GM21528 (cell line): Measurements from ENCODE around the gene SLC13A4.
"Not testable (repeated sequence)": the region's sequence is repeated elsewhere in the genome, so short reads cannot be mapped to it uniquely, and the experiment has no call there.

ENCODE experiments used
- ATAC-seq: cut with Tn5 transposase; IDR thresholded peaks from one replicate; pipeline ENCODE4 v1.9.1; 2021; ENCODE audit warnings: mild to moderate bottlenecking, moderate library complexity; ENCODE audit not compliant: unreplicated experiment, low FRiP score

The SLC13A4 gene, protein sequence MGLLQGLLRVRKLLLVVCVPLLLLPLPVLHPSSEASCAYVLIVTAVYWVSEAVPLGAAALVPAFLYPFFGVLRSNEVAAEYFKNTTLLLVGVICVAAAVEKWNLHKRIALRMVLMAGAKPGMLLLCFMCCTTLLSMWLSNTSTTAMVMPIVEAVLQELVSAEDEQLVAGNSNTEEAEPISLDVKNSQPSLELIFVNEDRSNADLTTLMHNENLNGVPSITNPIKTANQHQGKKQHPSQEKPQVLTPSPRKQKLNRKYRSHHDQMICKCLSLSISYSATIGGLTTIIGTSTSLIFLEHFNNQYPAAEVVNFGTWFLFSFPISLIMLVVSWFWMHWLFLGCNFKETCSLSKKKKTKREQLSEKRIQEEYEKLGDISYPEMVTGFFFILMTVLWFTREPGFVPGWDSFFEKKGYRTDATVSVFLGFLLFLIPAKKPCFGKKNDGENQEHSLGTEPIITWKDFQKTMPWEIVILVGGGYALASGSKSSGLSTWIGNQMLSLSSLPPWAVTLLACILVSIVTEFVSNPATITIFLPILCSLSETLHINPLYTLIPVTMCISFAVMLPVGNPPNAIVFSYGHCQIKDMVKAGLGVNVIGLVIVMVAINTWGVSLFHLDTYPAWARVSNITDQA

DNA sequence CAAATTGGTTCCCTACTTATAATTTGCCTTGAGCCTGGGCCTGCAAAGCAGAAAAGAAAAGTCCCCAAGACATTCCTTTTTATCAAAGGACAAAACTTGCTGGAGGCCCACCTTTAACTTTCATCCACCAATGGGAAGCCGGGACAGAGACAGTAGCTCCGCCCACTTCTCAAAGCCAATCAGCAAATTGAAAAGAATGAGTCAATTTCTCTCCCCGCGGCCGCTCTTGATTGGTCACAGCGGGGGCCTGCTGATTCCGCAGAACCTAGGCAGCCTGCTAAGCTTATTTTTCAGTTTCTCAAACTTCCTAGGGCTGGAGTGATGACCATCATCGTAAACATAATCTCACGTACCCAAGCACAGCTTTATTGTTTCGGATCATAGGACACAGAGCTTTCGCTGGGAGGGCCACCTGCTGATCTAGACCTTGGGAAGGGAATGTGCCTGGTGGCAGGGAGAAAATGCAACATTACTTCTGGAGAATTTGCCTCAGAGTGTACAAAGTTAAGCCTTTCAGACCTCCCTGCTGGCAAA lies at the start of gene SLC13A4:
Gene SLC13A4 (minus strand): TSS at position 51 of the 534 bp plus-strand sequence. CDS start 690 bp downstream, outside the sequence.
- no peak for ATAC-seq

DNA sequence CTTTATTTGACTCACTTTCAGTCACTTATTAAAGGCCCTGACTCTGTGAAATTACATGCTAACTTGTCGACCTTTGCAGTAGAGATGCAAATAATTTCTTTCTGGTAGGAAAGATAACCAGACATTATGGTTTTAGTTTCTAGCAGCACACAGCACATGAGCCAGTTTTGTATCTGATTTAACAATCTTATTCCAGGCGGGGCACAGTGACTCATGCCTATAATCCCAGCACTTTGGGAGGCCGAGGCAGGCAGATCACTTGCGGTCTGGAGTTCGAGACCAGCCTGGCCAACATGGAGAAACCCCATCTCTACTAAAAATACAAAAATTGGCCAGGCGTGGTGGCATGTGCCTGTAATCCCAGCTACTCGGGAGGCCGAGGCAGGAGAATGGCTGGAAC lies 47.9 kb upstream of the SLC13A4 start:
- ATAC-seq: not testable (repeated sequence)

DNA sequence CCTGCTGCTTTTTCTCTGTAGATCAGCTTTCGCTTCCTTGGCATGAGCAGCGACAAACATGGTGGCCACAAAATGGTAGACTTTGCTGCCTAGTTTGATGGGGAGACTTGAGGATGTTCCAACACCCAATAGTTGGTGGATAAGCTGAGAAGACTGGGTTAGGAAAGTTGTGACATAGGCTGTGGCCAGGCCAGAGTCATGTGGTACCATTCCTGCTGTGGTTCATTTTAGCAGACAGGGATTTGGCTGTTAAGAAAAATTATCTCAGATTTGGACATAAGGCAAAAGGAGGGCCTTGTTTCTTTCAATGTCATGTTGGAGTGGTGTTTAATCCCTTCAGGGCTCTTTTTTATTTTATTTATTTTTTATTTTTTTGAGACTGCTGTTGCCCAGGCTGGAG lies 47.2 kb upstream of the SLC13A4 start:
- ATAC-seq: no peak

DNA sequence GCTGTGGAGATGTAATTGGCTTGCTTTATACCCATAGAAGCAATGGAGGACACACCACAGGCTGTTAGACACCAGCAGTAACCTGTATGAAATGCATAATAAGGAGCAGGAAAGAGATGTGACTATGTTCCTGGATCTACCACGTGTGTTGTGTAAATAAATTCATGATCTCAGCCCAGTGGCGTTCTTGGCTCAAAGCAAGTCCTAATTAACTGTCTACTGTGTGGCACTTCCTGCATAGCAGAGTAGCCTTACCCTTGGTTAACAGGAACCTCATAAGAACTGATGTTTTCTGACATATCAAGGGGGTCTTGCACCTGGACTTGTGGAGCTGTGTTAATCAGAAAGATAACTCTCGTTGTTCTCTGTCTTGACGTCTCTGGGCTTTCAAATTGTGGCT lies 46.3 kb upstream of the SLC13A4 start:
- ATAC-seq: no peak

DNA sequence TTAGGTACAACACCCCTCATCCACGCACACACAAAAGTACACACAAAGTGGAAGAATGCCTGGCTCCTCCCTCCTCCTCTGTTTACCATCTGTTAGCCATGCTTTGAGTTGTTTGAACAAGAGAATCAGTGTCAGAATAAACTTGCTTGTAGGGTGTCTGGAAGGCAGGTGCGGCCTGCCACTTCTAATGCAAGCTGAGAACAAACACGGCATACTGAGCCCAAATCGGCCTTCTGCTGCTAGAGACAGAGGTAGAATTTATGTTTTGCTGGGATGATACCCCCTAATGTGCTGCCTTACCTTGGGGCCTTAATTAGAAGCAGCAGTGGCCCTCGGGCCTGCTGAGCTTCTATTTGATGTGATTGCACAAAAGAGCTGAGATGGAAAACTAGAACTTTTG lies 45.5 kb upstream of the SLC13A4 start:
- ATAC-seq: no peak

DNA sequence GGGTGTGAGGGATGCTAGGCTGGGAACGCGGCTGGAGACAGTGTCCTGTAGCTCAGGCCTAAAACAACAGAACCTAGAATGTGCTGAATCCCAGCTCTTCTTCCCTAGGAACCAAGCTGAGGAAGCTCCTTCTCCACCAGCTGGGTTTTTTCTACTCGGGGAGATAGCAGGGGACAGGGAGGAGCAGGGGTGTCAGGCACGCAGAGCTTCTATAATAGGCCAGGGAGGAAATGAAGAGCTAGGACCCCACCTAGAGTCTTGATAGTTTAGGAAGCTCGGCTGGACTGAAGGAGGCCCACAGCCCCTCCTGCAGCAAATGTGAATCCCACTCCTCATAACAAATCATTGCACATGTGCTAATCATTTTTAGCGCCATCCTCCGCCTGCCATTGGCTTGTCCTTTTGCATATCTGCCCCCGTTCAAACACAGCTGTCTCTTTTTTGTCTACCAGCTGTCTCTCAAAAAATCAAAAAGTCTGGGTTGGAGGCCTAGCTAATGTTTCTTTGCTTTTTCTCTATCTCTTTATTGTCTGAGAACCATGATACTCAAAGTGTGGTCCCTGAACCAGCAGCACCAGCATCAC lies 44.7 kb upstream of the SLC13A4 start:
- no peak for ATAC-seq

DNA sequence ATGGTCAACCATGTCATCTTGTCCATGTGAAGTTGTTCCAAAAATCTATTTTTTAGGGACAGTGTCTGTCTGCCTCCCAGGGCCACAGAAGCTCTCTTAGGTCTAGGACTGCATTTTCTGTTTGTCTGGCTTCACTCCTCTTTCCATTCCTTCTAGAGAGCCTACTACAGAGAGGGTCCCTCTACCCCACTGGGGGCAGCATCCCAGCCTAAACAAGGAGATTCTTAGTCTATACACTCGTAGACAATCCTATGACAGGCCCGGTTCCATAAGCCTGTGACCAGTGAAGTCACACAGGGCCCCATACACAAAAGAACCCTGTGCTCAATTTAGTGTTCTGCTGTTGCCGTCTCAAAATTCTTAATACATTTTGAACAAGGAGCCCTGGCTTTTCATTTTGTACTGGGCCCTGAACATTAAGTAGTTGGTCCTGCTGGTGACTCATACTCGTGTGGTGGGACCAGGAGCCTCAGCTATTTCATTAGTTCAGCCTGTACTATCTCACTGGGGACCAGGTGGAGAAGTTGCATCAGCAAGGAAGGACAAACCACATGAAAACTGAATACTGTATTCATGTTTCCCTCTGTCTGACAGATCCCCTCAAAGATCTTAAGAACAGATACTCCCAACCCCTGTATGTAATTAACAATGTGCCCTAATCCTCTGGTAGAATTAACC lies 44.1 kb upstream of the SLC13A4 start:
- no peak for ATAC-seq

DNA sequence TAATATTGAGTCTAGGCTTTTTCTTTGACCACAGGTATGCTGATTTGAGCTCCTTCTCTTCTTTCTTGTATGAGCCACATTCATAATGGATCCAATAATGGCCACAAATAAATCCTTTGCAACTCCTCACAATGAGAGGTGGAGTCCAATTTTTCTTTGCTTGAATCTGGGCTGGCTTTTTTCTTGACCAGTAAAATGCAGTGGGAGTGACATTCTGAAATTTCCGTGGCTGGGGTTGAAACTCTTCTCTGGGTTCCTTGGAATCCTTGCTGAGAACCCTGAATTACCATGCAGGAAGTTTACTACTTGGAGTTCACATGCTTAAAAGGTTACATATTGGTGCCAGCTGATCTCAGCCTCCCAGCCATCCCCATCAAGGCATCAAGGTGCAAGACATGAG lies 43.1 kb upstream of the SLC13A4 start:
- ATAC-seq: no peak

DNA sequence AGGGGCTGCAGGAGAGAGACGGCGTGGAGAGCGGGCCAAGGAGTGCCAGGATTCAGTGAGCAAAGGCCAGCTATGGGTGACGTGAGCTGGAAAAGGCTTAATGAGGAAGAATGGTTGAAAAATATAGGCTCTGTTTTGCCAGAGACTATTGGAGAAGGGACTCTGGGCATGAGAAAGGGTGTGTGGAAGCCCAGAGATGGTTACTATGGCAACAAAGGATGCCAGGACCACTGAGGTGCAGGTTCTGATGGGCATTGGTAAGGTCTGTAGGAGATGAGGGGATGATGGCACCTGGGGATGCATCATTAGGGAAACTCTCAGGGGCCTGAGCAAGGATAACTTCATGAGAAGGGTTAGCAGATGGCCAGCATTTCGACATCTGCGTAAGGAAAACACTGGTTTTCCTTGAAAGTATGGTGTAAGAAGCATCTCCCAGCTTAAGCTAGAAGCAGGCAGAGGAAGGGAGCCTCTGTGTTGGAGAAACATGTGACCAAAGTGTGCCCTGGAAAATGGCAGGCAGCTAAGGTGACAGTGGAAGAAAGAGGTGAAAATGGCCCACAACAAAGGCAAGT lies 42.2 kb upstream of the SLC13A4 start:
- ATAC-seq: no peak

DNA sequence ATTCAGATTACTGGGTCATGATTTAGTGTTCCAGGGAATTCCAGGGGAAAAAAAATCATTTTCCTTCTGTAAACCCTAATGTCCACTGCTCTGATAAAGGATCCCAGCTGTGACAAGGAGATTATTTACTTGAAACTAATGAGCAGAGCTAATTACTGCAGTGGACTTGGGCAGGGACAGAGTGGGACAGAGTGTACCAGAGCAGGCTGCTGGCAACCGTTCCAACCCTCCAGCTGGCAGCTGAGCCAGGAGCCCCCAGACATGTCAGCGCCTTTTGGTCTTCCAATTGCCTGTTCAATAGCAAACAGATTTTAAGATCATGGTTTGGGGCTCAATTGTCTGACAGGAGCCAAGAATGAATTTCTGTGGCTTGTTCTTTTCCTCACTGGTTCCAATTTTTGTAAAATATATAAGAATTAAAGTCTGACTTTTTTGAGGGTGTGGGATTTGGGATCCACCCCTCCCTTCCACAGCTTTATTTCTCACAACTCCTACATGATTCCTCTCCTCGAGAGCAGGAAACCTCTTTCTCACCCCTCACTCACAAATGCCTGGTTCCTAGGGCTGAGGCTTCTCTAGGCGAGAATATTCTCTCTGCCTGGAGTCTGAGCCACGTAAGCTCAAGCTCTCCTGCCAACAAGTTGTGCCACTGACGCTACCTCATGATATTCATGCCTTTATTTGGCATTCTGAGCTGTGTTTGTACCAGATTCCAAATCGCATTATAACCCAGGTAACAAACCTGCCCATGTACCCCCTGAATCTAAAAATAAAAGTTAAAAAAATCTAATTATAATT lies 41.2 kb upstream of the SLC13A4 start:
- no peak for ATAC-seq

DNA sequence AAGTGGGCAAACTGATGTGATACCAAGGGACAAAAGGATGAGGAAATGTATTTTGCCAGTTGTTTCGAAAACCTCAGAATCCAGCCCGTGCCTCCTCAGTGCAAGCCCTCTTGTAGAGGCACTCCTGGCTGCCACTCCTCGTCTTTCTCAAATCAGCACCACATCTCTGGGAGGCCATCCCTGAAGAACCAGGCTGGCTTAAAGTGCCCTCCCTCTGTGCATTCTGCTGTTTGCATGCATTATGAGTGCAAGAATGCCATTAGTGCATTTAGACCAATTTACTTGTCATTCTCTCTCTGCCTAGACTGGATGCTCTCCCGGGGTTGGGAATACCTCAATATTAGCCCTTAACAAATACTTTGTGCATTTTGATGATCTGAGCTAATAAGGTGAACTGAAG lies 40.5 kb upstream of the SLC13A4 start:
- no peak for ATAC-seq

DNA sequence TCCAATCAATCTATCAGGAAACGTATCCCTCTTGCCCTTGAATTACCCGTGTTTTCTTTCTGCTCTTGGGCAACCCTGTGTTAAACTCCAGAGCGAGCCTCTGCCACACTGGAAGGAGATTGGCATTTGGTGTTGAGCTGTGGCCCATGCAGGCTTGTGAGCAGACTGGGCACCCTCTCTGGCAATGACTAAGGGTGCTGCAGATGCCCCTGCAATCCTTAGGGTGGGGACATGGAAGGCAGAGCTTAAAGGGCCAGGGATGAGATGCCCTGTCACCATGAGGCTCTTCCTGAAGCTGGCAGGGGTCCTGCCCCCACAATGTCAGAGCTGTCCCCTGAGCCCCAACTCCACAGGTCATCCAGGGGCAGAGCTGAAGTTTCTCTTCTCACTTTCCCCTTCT lies 40.1 kb upstream of the SLC13A4 start:
- no peak for ATAC-seq

DNA sequence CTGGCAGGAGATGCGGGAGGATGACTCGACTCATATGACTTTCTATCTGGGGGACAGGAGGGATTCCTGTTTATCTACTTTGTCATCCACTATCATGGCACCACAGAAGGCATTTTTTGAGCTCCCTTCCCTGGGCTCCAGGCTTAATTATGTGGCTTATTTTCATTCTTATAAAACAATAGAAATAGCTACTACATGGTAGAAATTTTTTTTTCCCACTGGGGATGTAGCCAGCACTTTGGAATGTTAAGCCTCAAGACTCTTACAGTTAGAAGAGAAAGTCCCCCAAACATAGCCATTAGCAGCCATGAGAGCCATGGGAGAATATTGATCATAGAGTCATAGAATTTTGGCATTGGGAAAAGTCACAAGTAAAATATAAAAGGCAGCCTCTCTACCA lies 35.3 kb upstream of the SLC13A4 start:
- ATAC-seq: no peak

DNA sequence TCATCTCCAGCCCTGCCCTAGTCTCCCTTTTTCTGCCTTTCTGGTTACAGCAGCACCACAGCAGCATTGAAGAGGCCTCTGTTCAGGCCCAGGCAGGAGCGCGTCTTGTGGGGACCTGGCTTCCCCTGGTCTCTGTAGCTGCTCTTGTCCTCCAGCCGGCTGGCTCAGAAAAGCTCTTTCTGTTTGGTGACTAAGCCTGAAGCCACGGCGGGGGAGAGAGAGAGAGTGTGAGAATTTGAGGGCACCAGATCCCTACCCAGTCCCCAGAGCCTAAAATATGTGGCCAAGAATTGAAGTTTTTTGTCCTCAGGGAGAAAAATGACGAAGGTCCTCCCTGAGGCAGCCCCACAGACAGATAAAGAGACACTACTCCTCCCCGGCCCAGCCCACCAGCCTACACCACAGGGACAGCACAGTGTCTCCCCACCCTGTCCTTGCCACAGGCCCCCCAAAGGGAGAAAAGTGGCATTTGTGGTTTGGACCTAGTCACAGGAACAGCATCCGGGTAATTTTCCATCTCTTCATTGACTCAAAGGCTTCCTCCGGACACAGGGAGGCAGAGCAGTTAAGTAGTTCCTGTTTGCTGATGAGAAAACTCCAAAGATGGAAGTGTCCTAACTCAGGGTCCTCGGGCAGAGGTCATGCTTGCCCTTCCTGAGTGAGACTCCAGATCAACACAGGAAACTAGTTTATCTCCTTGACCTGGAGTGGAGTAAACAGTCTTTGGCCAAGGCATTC lies 33.9 kb upstream of the SLC13A4 start:
- ATAC-seq: no peak

DNA sequence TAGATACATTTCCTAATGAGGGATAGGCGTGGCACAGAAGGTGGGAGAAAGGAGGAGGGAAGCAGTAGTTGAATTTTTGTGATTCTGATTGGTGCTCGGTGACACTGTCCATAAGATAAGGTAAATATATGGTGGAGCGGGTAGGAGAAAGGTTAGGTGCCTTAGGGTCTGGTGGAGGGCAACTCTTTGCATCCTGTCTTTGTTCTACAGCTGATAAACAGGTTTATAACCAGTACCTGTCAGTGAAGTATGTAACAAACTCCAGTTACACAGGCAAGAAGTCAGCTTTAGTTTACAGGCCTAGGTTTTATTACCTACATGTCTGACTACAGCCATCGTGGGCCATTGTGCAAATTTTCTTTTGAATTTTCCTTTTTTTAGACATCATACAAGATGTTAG lies 31.5 kb upstream of the SLC13A4 start:
- no peak for ATAC-seq

DNA sequence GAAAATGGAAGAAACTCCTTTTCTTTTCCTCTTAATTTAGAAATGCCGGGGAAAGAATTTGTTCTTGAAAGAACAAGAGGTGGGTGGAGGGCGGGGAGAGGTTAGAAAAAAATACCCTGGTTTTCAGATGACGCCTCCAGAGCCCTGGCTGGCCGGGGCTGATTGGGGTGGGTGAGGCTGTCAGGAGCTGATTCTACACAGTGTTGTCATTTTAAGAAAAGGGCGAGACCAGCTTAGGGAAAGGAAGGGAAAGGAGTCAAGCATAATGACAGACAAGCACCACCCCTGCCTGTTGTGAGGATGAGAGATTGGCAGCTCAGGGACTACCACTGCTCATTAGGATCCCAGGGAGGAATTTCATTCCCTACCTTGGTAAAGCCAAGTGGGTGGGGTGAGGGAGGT lies 30.5 kb upstream of the SLC13A4 start:
- no peak for ATAC-seq

DNA sequence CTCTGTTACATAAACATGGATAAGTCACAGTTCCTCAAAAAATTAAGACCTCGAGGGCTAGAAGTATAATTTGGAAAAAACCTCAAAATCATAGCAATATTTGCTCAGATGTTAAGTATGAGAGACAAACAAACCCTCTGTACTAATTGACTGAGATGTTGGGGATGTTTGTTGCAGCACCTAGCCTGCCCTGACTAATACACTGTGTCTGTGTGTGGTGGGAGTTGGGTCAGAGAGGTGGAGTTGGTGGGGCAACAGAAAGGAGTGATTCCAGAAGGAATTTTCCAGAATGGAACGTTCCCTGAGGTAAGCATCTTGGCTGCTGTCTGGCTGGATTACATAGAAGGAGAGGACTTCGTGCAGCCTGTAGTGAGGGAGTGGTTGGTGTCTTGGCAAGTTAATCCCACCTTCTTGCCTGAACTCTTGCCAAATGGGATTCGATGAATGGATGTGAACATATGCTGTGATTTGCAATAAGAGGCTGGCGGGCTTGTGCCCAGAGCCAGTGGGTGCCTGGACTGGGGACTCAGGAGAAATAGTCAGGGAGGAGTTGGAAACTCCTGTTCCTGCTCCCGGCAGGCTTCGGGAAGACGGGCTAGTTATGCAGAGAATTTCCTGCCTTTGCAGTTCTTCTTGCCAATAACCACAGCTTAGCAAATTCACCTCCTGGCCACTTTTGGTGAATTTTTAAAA lies 29.9 kb upstream of the SLC13A4 start:
- no peak for ATAC-seq

DNA sequence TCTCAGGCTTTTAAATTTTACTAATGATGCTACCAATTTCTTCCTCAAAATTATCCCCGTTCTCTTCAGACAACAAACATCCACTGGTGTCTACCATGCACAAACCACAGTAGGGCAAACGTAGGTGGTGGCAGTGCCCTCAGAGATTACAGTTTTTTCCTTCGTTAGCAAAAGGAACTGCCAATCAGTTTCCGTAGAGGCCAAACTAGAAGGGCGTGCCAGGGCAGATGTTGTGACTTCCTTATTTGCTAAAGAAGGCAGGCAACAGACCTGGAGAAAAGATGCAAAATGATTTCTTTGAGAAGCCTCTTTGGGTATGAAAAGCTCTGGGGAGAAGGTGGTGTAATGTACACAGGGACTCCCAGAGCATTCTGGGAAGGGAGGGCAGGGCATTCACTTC lies 28.2 kb upstream of the SLC13A4 start:
- ATAC-seq: no peak

DNA sequence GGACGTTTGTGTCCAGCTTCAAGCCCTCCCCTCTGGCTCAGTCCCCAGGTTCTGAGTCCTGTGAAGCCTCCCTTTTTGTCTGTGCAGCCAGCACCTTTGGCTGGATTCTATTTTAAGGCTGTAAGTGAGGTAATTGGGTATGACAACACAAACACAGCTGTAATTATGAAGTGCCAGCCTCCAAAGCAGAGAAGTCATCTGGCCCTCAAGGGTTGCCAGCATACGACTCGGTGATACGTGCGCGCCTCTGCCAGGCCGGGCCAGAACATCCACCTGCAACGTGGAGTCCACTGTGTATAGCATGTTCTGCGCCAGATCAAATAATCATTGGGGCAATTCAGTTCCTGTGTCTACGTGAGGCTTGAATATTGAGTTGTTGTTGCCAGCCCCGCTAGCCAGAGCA lies 27.4 kb upstream of the SLC13A4 start:
- ATAC-seq: no peak
